ENCODE measurements around the gene PARD6B. TPM values are rescaled to one million over a fixed set of nuclear protein-coding genes. Genes with fewer than 3 reads are reported as not detected.

The PARD6B gene
- total and polyA plus RNA-seq, 2 of the 13 experiments (the other 11 are each of a cell fraction or from before 2014, with no cell fraction given): 6.9 to 22.2 TPM

DNA sequence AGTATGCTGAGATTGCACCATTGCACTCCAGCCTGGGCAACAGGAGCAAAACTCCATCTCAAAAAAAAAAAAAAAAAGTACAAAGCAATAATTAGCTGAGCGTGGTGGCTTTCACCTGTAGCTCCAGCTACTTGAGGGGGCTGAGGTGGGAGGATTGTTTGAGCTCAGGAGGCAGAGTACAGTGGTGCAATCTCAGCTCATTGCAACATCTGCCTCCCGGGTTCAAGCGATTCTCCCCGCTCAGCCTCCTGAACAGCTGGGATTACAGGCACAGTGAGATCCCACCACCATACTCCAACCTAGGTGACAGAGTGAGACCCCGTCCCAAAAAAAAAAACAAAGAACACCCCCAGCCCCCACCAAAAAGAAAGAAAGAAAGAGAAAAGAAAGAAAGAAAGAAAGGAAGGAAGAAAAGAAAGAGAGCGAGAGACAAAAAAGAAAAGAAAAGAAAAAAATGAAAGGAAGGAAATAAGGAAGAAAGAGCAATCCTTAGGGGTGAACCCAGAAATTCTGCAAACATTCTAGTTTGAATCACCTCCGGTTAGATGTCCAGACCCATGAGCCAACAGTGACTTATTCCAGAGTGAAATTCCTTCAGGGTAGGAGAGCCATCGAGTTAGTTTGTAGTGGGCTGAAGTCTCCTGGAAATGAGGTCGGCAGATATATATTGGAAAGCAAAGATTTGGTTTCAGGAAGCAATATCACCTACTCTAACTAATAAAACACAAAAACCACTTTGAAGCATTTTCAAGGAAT, 36.8 kb upstream of the PARD6B start (continued):
- TF ChIP-seq ELF4 (CRISPR knock-in tag; IDR thresholded peaks at IDR 0.05; ENCODE audit: borderline replicate concordance) (no peak), TOE1 (CRISPR knock-in tag; IDR thresholded peaks at IDR 0.05) (no peak), SMC3 (IDR thresholded peaks at IDR 0.05; ENCODE audit: low read length) (no peak), GFI1 (CRISPR knock-in tag; IDR thresholded peaks at IDR 0.05; ENCODE audit: borderline replicate concordance) (peak; percentile 78; the same call in 1 of the 2 replicates), TGIF2 (CRISPR knock-in tag; IDR thresholded peaks at IDR 0.05) (no peak), SMYD3 (CRISPR knock-in tag; IDR thresholded peaks at IDR 0.05) (no peak), SP2 (CRISPR knock-in tag; IDR thresholded peaks at IDR 0.05) (no peak), CEBPG (CRISPR knock-in tag; IDR thresholded peaks at IDR 0.05) (peak; percentile 85), USF2 (IDR thresholded peaks at IDR 0.05; ENCODE audit: low read depth, low read length) (no peak), USF2 (CRISPR knock-in tag; IDR thresholded peaks at IDR 0.05; ENCODE audit: borderline replicate concordance) (no peak), NR2C2 (CRISPR knock-in tag; IDR thresholded peaks at IDR 0.05; ENCODE audit: borderline replicate concordance) (no peak), REXO4 (CRISPR knock-in tag; IDR thresholded peaks at IDR 0.05; ENCODE audit: borderline replicate concordance) (no peak), E2F2 (CRISPR knock-in tag; IDR thresholded peaks at IDR 0.05; ENCODE audit: borderline replicate concordance) (no peak), ZNF138 (CRISPR knock-in tag; IDR thresholded peaks at IDR 0.05; ENCODE audit: low read depth) (no peak), ZNF530 (CRISPR knock-in tag; IDR thresholded peaks at IDR 0.05; ENCODE audit: low read depth) (no peak)
- TF ChIP-seq, protein P1, sequence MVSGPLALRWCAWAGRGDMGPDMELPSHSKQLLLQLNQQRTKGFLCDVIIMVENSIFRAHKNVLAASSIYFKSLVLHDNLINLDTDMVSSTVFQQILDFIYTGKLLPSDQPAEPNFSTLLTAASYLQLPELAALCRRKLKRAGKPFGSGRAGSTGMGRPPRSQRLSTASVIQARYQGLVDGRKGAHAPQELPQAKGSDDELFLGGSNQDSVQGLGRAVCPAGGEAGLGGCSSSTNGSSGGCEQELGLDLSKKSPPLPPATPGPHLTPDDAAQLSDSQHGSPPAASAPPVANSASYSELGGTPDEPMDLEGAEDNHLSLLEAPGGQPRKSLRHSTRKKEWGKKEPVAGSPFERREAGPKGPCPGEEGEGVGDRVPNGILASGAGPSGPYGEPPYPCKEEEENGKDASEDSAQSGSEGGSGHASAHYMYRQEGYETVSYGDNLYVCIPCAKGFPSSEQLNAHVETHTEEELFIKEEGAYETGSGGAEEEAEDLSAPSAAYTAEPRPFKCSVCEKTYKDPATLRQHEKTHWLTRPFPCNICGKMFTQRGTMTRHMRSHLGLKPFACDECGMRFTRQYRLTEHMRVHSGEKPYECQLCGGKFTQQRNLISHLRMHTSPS (CRISPR knock-in tag; IDR thresholded peaks at IDR 0.05; ENCODE audit: low read depth): no peak
- TF ChIP-seq, protein P2, sequence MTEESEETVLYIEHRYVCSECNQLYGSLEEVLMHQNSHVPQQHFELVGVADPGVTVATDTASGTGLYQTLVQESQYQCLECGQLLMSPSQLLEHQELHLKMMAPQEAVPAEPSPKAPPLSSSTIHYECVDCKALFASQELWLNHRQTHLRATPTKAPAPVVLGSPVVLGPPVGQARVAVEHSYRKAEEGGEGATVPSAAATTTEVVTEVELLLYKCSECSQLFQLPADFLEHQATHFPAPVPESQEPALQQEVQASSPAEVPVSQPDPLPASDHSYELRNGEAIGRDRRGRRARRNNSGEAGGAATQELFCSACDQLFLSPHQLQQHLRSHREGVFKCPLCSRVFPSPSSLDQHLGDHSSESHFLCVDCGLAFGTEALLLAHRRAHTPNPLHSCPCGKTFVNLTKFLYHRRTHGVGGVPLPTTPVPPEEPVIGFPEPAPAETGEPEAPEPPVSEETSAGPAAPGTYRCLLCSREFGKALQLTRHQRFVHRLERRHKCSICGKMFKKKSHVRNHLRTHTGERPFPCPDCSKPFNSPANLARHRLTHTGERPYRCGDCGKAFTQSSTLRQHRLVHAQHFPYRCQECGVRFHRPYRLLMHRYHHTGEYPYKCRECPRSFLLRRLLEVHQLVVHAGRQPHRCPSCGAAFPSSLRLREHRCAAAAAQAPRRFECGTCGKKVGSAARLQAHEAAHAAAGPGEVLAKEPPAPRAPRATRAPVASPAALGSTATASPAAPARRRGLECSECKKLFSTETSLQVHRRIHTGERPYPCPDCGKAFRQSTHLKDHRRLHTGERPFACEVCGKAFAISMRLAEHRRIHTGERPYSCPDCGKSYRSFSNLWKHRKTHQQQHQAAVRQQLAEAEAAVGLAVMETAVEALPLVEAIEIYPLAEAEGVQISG (CRISPR knock-in tag; IDR thresholded peaks at IDR 0.05): peak; percentile 32; the same call in 1 of the 2 replicates
- TF ChIP-seq, protein P3, sequence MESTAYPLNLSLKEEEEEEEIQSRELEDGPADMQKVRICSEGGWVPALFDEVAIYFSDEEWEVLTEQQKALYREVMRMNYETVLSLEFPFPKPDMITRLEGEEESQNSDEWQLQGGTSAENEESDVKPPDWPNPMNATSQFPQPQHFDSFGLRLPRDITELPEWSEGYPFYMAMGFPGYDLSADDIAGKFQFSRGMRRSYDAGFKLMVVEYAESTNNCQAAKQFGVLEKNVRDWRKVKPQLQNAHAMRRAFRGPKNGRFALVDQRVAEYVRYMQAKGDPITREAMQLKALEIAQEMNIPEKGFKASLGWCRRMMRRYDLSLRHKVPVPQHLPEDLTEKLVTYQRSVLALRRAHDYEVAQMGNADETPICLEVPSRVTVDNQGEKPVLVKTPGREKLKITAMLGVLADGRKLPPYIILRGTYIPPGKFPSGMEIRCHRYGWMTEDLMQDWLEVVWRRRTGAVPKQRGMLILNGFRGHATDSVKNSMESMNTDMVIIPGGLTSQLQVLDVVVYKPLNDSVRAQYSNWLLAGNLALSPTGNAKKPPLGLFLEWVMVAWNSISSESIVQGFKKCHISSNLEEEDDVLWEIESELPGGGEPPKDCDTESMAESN (CRISPR knock-in tag; conservative IDR thresholded peaks at IDR 0.05): no peak; the same call in 1 of the 2 replicates

All from HepG2 (cell line).